ENCODE results near the gene SIGLEC15.

SIGLEC15 gene

DNA sequence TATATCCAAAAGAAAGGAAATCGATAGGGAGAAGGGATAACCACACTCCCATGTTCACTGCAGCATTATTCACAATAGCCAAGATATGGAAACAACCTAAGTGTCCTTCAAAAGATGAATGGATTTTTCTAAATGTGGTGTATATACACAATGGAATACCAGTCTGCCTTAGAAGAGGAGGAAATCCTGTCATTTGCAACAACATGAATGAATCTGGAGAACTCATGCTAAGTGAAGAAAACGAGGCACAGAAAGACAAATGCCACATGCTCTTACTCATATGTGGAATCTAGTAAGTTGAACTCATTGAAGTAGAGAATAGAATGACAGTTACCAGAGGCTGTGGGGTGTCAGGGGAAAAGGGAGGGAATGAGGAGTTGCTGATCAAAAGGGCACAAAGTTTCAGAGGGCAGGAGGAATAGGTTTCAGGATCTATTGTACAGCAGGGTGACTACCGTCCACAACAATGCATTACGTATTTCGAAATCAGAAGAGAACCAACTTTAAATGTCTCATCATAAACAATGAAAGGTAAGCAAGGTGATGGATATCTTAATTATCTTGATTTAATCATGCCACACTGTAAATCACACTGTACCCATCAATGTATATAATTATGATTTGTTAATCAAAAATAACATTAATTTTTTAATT lies 46.1 kb downstream of the SIGLEC15 start:
- DNase-seq (ENCODE audit: insufficient read length, low spot score) (no peak), FAIRE-seq (no peak)
- no peak for TF ChIP-seq POU2F2 (IDR thresholded peaks at IDR 0.05; ENCODE audit: low read depth, low read length)
- TF ChIP-seq POLR2A (IDR thresholded peaks at IDR 0.05; ENCODE audit: low read depth, low read length) = no peak
- TF ChIP-seq PAX5 (IDR thresholded peaks at IDR 0.05; ENCODE audit: insufficient read depth, low read length, severe bottlenecking) = no peak
- TF ChIP-seq POLR2AphosphoS5 (IDR thresholded peaks at IDR 0.05; ENCODE audit: low read depth, low read length) = no peak
- TF ChIP-seq TAF1 (IDR thresholded peaks at IDR 0.05; ENCODE audit: low read depth, low read length) = no peak
- TF ChIP-seq SPI1 (IDR thresholded peaks at IDR 0.05; ENCODE audit: low read depth, low read length) = no peak

DNA sequence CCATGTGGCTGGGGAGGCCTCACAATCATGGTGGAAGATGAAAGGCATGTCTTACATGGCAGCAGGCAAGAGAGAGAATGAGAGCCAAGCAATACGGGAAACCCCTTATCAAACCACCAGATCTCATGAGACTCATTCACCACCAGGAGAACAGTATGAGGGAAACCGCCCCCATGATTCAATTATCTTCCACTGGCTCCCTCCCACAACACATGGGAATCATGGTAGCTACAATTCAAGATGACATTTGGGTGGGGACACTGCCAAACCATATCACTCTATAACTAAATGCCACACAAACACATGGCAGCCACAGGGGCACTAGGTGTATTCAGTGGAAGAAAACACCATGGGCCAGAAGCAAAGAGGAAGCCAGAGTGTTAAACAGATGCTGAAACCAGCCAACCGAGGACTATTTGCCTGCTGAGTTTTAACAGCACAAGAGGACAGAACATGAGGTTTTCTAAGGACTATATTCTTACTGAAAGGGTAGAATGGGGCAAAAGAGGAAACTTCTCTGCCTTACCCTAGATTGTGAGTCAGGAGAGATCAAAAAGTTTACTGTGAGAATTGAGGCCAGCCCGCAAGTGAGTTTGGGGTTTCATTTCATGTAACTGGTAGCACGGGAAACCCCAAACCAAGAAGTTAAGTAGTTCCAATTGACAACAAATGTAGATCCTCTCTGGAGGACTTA lies 49.2 kb downstream of the SIGLEC15 start:
- FAIRE-seq = peak; percentile 86
- DNase-seq (ENCODE audit: insufficient read length, low spot score) = peak; percentile 16
- no peak for TF ChIP-seq POLR2A (IDR thresholded peaks at IDR 0.05; ENCODE audit: low read depth, low read length)
- peak; percentile 72 for TF ChIP-seq PAX5 (IDR thresholded peaks at IDR 0.05; ENCODE audit: insufficient read depth, low read length, severe bottlenecking)
- peak; percentile 64 for TF ChIP-seq SPI1 (IDR thresholded peaks at IDR 0.05; ENCODE audit: low read depth, low read length)

DNA sequence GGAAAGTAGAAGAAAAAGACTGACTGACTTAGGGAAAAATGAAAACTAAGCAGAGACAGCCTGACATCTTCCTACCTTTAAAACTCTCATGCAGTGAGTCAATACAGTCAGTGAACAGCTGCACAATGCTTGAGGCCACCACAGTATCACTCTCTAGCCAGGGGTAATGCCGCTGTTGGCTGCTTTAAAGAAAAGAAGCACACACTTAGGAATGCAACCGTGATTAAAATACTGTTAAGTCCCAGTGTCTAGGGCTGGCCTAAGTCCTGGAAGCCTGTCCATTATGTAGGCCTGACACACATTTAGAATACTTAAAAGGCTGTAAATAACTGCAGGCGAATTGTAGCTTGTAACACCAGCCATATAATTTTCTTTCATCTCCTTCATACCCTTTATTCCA lies 50.7 kb downstream of the SIGLEC15 start:
- no peak for TF ChIP-seq PAX5 (IDR thresholded peaks at IDR 0.05; ENCODE audit: insufficient read depth, low read length, severe bottlenecking)
- TF ChIP-seq POLR2A (IDR thresholded peaks at IDR 0.05; ENCODE audit: low read depth, low read length) = no peak
- TF ChIP-seq POLR2AphosphoS5 (IDR thresholded peaks at IDR 0.05; ENCODE audit: low read depth, low read length) = no peak
- TF ChIP-seq TAF1 (IDR thresholded peaks at IDR 0.05; ENCODE audit: low read depth, low read length) = no peak
- no peak for TF ChIP-seq POU2F2 (IDR thresholded peaks at IDR 0.05; ENCODE audit: low read depth, low read length)
- no peak for TF ChIP-seq SPI1 (IDR thresholded peaks at IDR 0.05; ENCODE audit: low read depth, low read length)
- no peak for FAIRE-seq
- DNase-seq (ENCODE audit: insufficient read length, low spot score) = no peak

- DNase-seq (ENCODE audit: insufficient read length, low spot score) = no peak
- FAIRE-seq = no peak
- no peak for TF ChIP-seq TAF1 (IDR thresholded peaks at IDR 0.05; ENCODE audit: low read depth, low read length)
- TF ChIP-seq PAX5 (IDR thresholded peaks at IDR 0.05; ENCODE audit: insufficient read depth, low read length, severe bottlenecking) = no peak
- no peak for TF ChIP-seq POLR2AphosphoS5 (IDR thresholded peaks at IDR 0.05; ENCODE audit: low read depth, low read length)
- no peak for TF ChIP-seq POU2F2 (IDR thresholded peaks at IDR 0.05; ENCODE audit: low read depth, low read length)
- TF ChIP-seq POLR2A (IDR thresholded peaks at IDR 0.05; ENCODE audit: low read depth, low read length) = no peak
- TF ChIP-seq SPI1 (IDR thresholded peaks at IDR 0.05; ENCODE audit: low read depth, low read length) = no peak
Measured at GRCh38 chr18:45877403-45877802, 51.9 kb downstream of the SIGLEC15 start.

DNA sequence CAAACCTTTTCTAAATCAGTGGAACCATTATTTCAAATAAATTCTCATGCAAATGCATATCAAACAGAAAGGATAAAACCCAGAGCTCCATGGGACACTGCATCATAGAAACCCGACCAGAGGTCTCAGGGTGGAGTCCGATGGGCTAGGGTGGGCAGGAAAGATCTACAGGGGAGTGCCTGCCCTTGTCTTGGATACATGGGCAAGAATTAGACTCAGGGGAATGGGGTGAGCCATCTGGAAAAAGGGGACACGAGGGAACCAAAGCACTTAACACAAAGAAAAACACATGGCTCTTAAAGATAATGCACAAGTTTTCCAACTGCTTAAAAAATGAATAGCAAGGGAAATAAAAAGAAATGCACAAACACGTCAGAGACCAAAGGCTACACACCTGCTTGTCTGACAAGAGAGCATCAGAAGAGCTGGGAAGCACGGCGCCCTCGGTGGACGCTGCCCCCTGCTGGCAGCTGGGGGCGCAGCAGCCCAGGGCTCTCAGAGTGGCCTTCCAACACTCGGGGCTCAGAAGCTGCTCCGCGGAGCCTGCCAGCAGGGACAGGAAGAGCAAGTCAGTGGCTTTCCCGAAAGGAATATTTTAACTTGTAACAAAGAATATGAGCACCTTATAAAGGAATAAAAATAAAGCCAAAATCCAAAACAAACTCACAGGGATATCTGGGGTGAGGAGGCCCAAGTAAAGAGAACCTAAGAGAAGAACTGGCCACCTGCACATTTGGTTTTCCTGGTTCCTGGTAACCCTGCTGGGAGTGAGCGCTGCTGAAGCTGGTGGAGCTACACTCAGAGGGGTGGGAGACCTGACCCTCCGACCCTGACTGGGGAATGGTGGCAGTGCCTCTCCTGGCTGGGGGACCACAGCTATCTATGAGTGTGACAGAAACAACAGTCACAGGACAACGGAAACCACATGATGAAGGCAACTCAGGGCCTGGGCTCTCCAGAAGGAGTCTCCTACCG lies 54.5 kb downstream of the SIGLEC15 start:
- FAIRE-seq = peak; percentile 92
- peak; percentile 63 for DNase-seq (ENCODE audit: insufficient read length, low spot score)
- no peak for TF ChIP-seq POU2F2 (IDR thresholded peaks at IDR 0.05; ENCODE audit: low read depth, low read length)
- no peak for TF ChIP-seq TAF1 (IDR thresholded peaks at IDR 0.05; ENCODE audit: low read depth, low read length)
- no peak for TF ChIP-seq SPI1 (IDR thresholded peaks at IDR 0.05; ENCODE audit: low read depth, low read length)
- no peak for TF ChIP-seq POLR2AphosphoS5 (IDR thresholded peaks at IDR 0.05; ENCODE audit: low read depth, low read length)
- no peak for TF ChIP-seq POLR2A (IDR thresholded peaks at IDR 0.05; ENCODE audit: low read depth, low read length)
- TF ChIP-seq PAX5 (IDR thresholded peaks at IDR 0.05; ENCODE audit: insufficient read depth, low read length, severe bottlenecking) = no peak

- TF ChIP-seq POLR2AphosphoS5 (IDR thresholded peaks at IDR 0.05; ENCODE audit: low read depth, low read length) = no peak
- TF ChIP-seq POLR2A (IDR thresholded peaks at IDR 0.05; ENCODE audit: low read depth, low read length) = no peak
- no peak for TF ChIP-seq POU2F2 (IDR thresholded peaks at IDR 0.05; ENCODE audit: low read depth, low read length)
- TF ChIP-seq PAX5 (IDR thresholded peaks at IDR 0.05; ENCODE audit: insufficient read depth, low read length, severe bottlenecking) = no peak
- TF ChIP-seq TAF1 (IDR thresholded peaks at IDR 0.05; ENCODE audit: low read depth, low read length) = no peak
- no peak for TF ChIP-seq SPI1 (IDR thresholded peaks at IDR 0.05; ENCODE audit: low read depth, low read length)
- DNase-seq (ENCODE audit: insufficient read length, low spot score) (no peak), FAIRE-seq (no peak)
Measured at GRCh38 chr18:45880876-45881558, 55.5 kb downstream of the SIGLEC15 start.

DNA sequence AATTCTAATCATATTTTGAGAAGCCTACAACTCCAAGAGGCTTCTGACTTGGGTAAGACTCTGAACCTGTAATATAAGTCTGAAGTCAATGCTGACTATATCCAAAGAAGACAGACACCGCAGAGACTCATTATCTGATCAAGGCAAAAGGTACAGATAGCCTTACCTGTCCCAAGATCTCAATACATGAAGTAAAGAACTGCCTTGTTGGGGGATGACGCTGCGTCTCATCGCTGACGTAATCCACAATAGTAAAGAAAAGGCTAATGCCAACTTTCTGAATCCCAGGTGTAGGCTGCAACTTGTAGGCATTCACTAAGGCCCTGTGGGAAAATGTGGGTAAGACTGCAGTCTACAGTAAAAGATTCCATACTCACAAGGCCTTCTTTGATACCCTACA lies 62.1 kb downstream of the SIGLEC15 start:
- FAIRE-seq (no peak), DNase-seq (ENCODE audit: insufficient read length, low spot score) (no peak)
- TF ChIP-seq SPI1 (IDR thresholded peaks at IDR 0.05; ENCODE audit: low read depth, low read length) = no peak
- no peak for TF ChIP-seq PAX5 (IDR thresholded peaks at IDR 0.05; ENCODE audit: insufficient read depth, low read length, severe bottlenecking)
- no peak for TF ChIP-seq POU2F2 (IDR thresholded peaks at IDR 0.05; ENCODE audit: low read depth, low read length)
- no peak for TF ChIP-seq POLR2A (IDR thresholded peaks at IDR 0.05; ENCODE audit: low read depth, low read length)
- no peak for TF ChIP-seq POLR2AphosphoS5 (IDR thresholded peaks at IDR 0.05; ENCODE audit: low read depth, low read length)
- TF ChIP-seq TAF1 (IDR thresholded peaks at IDR 0.05; ENCODE audit: low read depth, low read length) = no peak

- FAIRE-seq = no peak
- no peak for DNase-seq (ENCODE audit: insufficient read length, low spot score)
- TF ChIP-seq PAX5 (IDR thresholded peaks at IDR 0.05; ENCODE audit: insufficient read depth, low read length, severe bottlenecking) (no peak), SPI1 (IDR thresholded peaks at IDR 0.05; ENCODE audit: low read depth, low read length) (no peak), POLR2AphosphoS5 (IDR thresholded peaks at IDR 0.05; ENCODE audit: low read depth, low read length) (no peak), TAF1 (IDR thresholded peaks at IDR 0.05; ENCODE audit: low read depth, low read length) (no peak), POU2F2 (IDR thresholded peaks at IDR 0.05; ENCODE audit: low read depth, low read length) (no peak), POLR2A (IDR thresholded peaks at IDR 0.05; ENCODE audit: low read depth, low read length) (no peak)
Measured at GRCh38 chr18:45889419-45890064, 64.1 kb downstream of the SIGLEC15 start.
